SJCRH30 (cell line): Measurements from ENCODE around the gene GATAD1. TPM values are rescaled to one million over a fixed set of nuclear protein-coding genes. Genes with fewer than 3 reads are reported as not detected.
A peak's percentile ranks its signal among the peaks of the same experiment; 100 is the strongest.
"Not testable (repeated sequence)": the region's sequence is repeated elsewhere in the genome, so short reads cannot be mapped to it uniquely, and the experiment has no call there.

ENCODE experiments used
- DNase-seq, 2 experiments: peaks; one replicate each; pipeline ENCODE4 v3.0.0-alpha.2; 2015 to 2020
- H3K27ac ChIP-seq: fragments of 250-450 bp; sonication (Bioruptor Pico); 2 replicates; pipeline ENCODE4 v1.5.1; 2020; ENCODE audit warnings: mild to moderate bottlenecking, moderate library complexity
- H3K27me3 ChIP-seq: fragments of 250-450 bp; sonication (Bioruptor Pico); 2 replicates; pipeline ENCODE4 v1.5.1; 2020; ENCODE audit warnings: mild to moderate bottlenecking, moderate library complexity
- H3K36me3 ChIP-seq: fragments of 250-450 bp; sonication (Bioruptor Pico); 2 replicates; pipeline ENCODE4 v1.5.1; 2020; ENCODE audit warnings: mild to moderate bottlenecking, moderate library complexity
- H3K4me1 ChIP-seq: fragments of 250-450 bp; sonication (Bioruptor Pico); 2 replicates; pipeline ENCODE4 v1.5.1; 2020; ENCODE audit warnings: mild to moderate bottlenecking, moderate library complexity
- H3K4me3 ChIP-seq: fragments of 250-450 bp; sonication (Bioruptor Pico); 2 replicates; pipeline ENCODE4 v1.5.1; 2020; ENCODE audit warnings: mild to moderate bottlenecking, moderate library complexity
- H3K9me3 ChIP-seq: fragments of 250-450 bp; sonication (Bioruptor Pico); replicated peaks from 2 replicates; pipeline ENCODE4 v1.5.1; 2020; ENCODE audit warnings: mild to moderate bottlenecking, moderate library complexity
- total RNA-seq: library from RNA; depleted of rRNA; stranded (reverse); fragments of >200 nt; shearing (Covaris generic); gene quantifications from 2 replicates; pipeline ENCODE4 v1.2.3, GENCODE V29; 2014

The GATAD1 gene
- total RNA-seq, 1 experiment from 2014 or later, result 57.1 TPM

GRCh38 chr7:92460510-92460909 is 13.2 kb downstream of the GATAD1 start:
- H3K27me3 ChIP-seq, result no peaks in the 10 kb centered on the region

GRCh38 chr7:92461027-92462003 is 14.0 kb downstream of the GATAD1 start:
- Histone ChIP-seq H3K27me3 (no peaks in the 10 kb centered on the region), H3K4me1 (peaks cover 13% of the 10 kb centered on the region), H3K36me3 (peaks cover 22% of the 10 kb centered on the region), H3K9me3 (no peaks in the 10 kb centered on the region), H3K4me3 (peak overlapping the region; percentile 21), H3K27ac (peak overlapping the region; percentile 64)
- peak; percentile 65 to 86 for DNase-seq

More at GRCh38 chr7:92460510-92460909, 13.2 kb downstream of the GATAD1 start:
- no peak for DNase-seq
- Histone ChIP-seq H3K27ac (no peak overlapping the region; the same call in 1 of the 2 replicates), H3K4me3 (no peak overlapping the region), H3K9me3 (no peaks in the 10 kb centered on the region), H3K36me3 (peaks cover 30% of the 10 kb centered on the region), H3K4me1 (peaks cover 13% of the 10 kb centered on the region)

- H3K4me1 ChIP-seq, result peaks cover 13% of the 10 kb centered on the region
- H3K9me3 ChIP-seq, result 0 out of 2 replicates have a peak, but pooled peaks cover 3% of the 10 kb centered on the region
- H3K36me3 ChIP-seq, result peaks cover 21% of the 10 kb centered on the region
- H3K27ac ChIP-seq, result no peak overlapping the region; the same call in 1 of the 2 replicates
- no peak overlapping the region for H3K4me3 ChIP-seq
- no peak for DNase-seq
- no peaks in the 10 kb centered on the region for H3K27me3 ChIP-seq
These were observed 15.3 kb downstream of the GATAD1 start for GRCh38 chr7:92462560-92462959.

GRCh38 chr7:92464515-92464914 is 17.2 kb downstream of the GATAD1 start:
- Histone ChIP-seq H3K27ac (no peak overlapping the region), H3K27me3 (no peaks in the 10 kb centered on the region), H3K4me1 (peaks cover 13% of the 10 kb centered on the region), H3K4me3 (no peak overlapping the region), H3K36me3 (peaks cover 11% of the 10 kb centered on the region; the same call in 1 of the 2 replicates), H3K9me3 (peaks cover 3% of the 10 kb centered on the region; the same call in 1 of the 2 replicates)
- no peak for DNase-seq

GRCh38 chr7:92466682-92467081 is 19.4 kb downstream of the GATAD1 start:
- no peak for DNase-seq
- Histone ChIP-seq H3K27ac (no peak overlapping the region), H3K4me1 (0 out of 2 replicates have a peak, but pooled peaks cover 3% of the 10 kb centered on the region), H3K27me3 (no peaks in the 10 kb centered on the region), H3K4me3 (no peak overlapping the region), H3K9me3 (peaks cover 3% of the 10 kb centered on the region; the same call in 1 of the 2 replicates), H3K36me3 (peaks cover 15% of the 10 kb centered on the region; the same call in 1 of the 2 replicates)

- not testable (repeated sequence) for H3K27ac ChIP-seq, H3K9me3 ChIP-seq, H3K4me1 ChIP-seq, H3K4me3 ChIP-seq, H3K27me3 ChIP-seq
- peak in 1 of 2 experiments; percentile 15 for DNase-seq
- H3K36me3 ChIP-seq, result peaks cover 20% of the 10 kb centered on the region; the same call in 1 of the 2 replicates
These were observed 21.3 kb downstream of the GATAD1 start for GRCh38 chr7:92468589-92468988.

GRCh38 chr7:92473989-92474388 is 26.7 kb downstream of the GATAD1 start:
- H3K27ac ChIP-seq, result peak overlapping the region; percentile 100
- H3K9me3 ChIP-seq, H3K4me3 ChIP-seq, H3K27me3 ChIP-seq: not testable (repeated sequence)
- H3K36me3 ChIP-seq, result peaks cover 11% of the 10 kb centered on the region; the same call in 1 of the 2 replicates
- DNase-seq, result peak; percentile 13 to 53
- peaks cover 57% of the 10 kb centered on the region for H3K4me1 ChIP-seq

- Histone ChIP-seq H3K4me1 (peaks cover 57% of the 10 kb centered on the region), H3K4me3 (peak overlapping the region; percentile 45), H3K36me3 (peaks cover 11% of the 10 kb centered on the region; the same call in 1 of the 2 replicates), H3K27ac (peak overlapping the region; percentile 100)
- not testable (repeated sequence) for H3K27me3 ChIP-seq, H3K9me3 ChIP-seq
- DNase-seq, result peak; percentile 97 to 98
These were observed 28.0 kb downstream of the GATAD1 start for GRCh38 chr7:92475261-92475770.

GRCh38 chr7:92475851-92476590 is 28.7 kb downstream of the GATAD1 start:
- not testable (repeated sequence) for H3K27me3 ChIP-seq, H3K36me3 ChIP-seq, H3K9me3 ChIP-seq
- H3K4me3 ChIP-seq, result peak overlapping the region; percentile 45
- DNase-seq, result peak; percentile 69 to 82
- peak overlapping the region; percentile 100 for H3K27ac ChIP-seq
- H3K4me1 ChIP-seq, result peaks cover 57% of the 10 kb centered on the region

GRCh38 chr7:92477681-92478080 is 30.4 kb downstream of the GATAD1 start, which contains the start of gene ERVW-1:
TSS of gene ERVW-1 (minus strand) at chr7:92477946. CDS start at chr7:92470381, 7,565 bp downstream.
- not testable (repeated sequence) for DNase-seq, H3K9me3 ChIP-seq

GRCh38 chr7:92478095-92478494 is 30.8 kb downstream of the GATAD1 start:
- no peaks in the 10 kb centered on the region for H3K36me3 ChIP-seq
- DNase-seq, result peak in 1 of 2 experiments; percentile 57
- H3K4me3 ChIP-seq, result no peak overlapping the region
- H3K4me1 ChIP-seq, result peaks cover 65% of the 10 kb centered on the region
- H3K9me3 ChIP-seq, result peaks cover 3% of the 10 kb centered on the region; the same call in 1 of the 2 replicates
- no peaks in the 10 kb centered on the region for H3K27me3 ChIP-seq
- peak overlapping the region; percentile 100 for H3K27ac ChIP-seq

More at GRCh38 chr7:92477681-92478080, 30.4 kb downstream of the GATAD1 start, which contains the start of gene ERVW-1:
- peak within 1 kb of the TSS; percentile 100 for H3K27ac ChIP-seq
- peak within 1 kb of the TSS; percentile 45 for H3K4me3 ChIP-seq
- peaks cover 67% of the 10 kb centered on the region for H3K4me1 ChIP-seq
- H3K27me3 ChIP-seq, H3K36me3 ChIP-seq: not testable (repeated sequence)

GRCh38 chr7:92478711-92479110 is 31.4 kb downstream of the GATAD1 start:
- H3K27ac ChIP-seq, result peak overlapping the region; percentile 100; the same call in 1 of the 2 replicates
- no peaks in the 10 kb centered on the region for H3K36me3 ChIP-seq
- DNase-seq, result no peak
- peaks cover 59% of the 10 kb centered on the region for H3K4me1 ChIP-seq
- no peak overlapping the region for H3K4me3 ChIP-seq
- H3K27me3 ChIP-seq, result no peaks in the 10 kb centered on the region
- peaks cover 3% of the 10 kb centered on the region; the same call in 1 of the 2 replicates for H3K9me3 ChIP-seq

GRCh38 chr7:92479146-92479545 is 31.9 kb downstream of the GATAD1 start:
- H3K4me1 ChIP-seq, result peaks cover 57% of the 10 kb centered on the region
- not testable (repeated sequence) for DNase-seq, H3K27me3 ChIP-seq, H3K36me3 ChIP-seq, H3K9me3 ChIP-seq, H3K4me3 ChIP-seq, H3K27ac ChIP-seq

GRCh38 chr7:92483624-92484023 is 36.3 kb downstream of the GATAD1 start:
- Histone ChIP-seq H3K4me1 (peaks cover 22% of the 10 kb centered on the region), H3K36me3 (peaks cover 38% of the 10 kb centered on the region), H3K27ac (peak overlapping the region; percentile 68)
- H3K27me3 ChIP-seq, DNase-seq, H3K4me3 ChIP-seq, H3K9me3 ChIP-seq: not testable (repeated sequence)
